GM21390 (cell line): Measurements from ENCODE around the gene FCN2.
A peak's percentile ranks its signal among the peaks of the same experiment; 100 is the strongest.

Source experiments
- ATAC-seq: cut with Tn5 transposase; IDR thresholded peaks from one replicate; pipeline ENCODE4 v1.9.1; 2021; ENCODE audit not compliant: unreplicated experiment

Gene FCN2

DNA sequence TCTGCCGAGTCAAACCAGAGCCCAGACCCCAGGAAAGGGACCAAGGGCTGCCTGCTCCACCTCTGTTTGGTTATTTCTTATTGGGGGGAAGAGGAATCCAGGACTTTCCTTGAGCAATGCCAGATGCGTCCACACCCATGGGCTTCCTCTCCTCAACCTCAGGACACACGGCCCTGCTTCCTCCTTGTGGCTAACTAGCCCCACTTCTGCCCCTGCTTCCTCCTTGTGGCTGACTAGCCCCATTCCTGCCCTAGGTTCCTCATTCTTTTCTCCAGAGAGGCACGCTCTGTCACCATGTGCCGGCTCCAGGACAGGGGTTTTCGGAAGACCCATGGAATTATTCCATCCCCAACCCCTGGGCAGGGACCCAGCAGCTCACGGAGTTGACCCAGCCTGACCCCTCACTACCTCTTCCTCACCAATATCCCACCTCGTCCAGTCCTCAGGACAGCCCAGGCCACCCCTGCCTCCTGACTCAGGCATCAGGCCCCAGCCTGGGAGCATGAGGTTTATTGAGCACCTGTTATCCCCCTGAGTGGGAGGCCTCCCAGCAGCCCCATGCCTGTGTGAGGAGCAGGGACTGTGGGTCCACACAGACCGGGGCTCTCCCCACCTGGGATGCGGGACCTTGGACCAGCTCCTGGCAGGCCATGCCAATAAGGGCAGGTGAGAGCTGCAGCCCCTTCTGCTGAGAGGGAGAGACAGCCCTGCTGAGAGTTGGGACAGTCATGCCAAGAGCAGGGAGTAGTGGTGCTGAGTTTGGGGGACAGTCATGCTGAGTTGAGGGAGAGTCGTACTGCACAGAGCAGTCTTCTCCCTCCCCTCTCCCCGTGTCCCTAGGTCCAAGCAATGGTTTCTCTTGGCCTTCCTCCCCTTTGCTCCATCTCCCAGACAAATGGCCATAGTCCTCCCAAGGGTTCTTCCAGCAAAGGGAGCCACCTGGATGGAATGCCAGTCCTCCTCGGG lies 48.9 kb downstream of the FCN2 start:
- ATAC-seq: no peak

DNA sequence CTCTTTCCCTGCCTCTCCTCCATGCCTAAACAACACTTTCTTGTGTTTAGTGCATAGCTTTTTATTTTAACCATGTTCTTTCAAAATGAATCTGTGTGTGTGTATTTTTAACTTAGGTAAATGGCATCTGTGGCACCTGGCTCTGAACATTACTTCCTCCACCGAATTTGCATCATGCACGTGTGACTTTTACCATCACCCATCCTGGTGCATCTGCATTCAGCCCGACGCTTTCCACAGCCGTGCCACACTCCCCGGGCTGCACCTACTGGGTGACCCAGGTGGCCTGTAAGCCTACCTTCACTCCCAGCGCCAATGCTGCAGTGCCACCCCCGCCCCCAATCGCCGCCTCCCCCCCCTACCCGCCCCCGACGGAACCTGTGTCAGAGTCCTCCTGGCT lies 49.8 kb downstream of the FCN2 start:
- peak; percentile 52 for ATAC-seq

DNA sequence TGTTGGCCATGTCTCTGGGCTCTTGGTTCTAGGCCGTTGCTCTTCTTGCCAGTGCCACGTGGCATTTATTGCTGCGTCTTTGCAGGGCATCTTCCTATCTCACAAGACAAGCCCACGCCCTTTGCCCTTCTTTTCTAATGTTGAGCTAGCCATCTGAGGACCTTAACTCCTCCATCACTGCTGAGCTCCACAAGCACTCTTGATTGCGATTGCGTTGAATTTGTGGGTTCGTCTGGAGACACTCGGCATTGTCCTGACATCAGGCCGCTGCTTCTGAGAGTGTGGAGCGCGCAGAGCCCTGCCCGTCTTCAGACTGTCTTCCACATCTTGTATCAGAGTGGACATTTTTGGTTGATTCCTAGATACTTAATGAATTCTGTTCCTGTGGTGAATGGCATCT lies 51.6 kb downstream of the FCN2 start:
- no peak for ATAC-seq

DNA sequence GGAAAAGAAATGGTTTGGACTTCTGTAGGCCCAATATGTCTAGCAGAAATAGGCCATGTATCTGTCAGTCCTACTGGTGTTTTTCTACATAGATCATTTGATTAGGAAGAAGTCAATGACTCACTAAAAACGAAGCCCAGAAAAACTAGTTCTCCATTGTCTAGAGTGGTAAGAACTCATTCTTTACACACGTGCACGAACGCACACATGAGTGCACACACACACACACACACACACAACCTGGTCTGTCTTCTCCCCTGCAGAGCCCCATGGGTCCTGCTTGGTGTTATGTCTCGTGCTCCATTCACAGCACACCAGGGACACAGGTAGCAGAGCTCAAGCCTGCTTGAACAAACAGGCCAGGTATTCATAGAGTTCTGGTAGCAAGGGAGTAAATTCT lies 52.0 kb downstream of the FCN2 start:
- no peak for ATAC-seq

DNA sequence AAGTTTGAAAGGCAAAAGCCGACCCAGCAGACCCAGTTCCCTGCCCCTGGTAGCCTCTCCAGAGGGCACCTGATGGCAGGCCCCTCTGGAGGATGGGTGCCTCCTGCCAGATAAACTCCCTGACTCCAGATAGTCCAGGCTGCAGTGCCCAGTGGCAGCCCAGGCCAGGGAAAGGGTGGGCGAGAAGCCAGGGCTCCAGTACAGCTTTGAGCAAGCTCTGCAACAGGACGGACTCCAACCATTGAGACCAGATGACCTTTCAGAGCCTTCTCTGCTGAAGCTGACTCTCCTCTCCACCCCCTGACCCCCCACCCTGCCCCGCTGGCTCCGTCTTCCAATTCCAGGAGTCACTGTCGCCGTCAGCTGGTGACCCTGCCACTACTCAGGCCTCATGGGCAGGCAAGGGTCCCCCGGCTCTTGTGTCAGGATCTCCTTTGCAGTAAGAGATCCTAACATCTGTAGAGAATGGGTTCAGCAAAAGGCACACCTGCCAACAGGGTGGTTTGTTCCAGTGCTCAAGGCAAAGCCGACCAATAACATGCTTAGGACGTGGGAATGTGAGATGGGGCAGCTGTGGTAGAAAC lies 52.6 kb downstream of the FCN2 start:
- no peak for ATAC-seq

DNA sequence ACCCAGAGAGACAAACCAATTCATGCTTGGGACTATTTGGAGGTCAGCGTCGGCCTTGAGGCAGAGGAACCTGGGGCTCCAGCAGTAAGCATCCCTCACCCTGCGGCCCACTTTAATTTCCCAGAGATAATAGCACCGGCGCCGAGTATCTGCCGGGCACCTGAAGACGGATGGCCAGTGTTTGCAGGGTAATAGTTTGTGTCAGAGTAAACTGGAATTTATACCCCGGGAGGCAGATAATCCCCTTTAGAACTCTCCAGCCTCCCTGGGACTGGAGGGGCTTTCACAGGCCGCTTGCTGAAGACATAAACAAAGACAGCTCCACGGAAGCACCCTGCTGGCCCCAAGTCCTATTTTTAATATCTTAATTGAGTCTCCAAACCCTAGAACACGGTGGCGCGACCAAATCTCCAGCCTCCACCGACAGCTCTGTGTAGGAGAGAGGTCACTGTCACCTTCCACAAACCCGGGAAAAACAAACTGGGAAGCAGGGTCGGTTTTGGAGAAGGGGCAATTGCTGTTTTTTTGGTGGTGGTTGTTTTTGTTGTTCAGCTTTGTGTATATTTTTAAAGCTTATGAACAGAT lies 54.5 kb downstream of the FCN2 start:
- no peak for ATAC-seq

DNA sequence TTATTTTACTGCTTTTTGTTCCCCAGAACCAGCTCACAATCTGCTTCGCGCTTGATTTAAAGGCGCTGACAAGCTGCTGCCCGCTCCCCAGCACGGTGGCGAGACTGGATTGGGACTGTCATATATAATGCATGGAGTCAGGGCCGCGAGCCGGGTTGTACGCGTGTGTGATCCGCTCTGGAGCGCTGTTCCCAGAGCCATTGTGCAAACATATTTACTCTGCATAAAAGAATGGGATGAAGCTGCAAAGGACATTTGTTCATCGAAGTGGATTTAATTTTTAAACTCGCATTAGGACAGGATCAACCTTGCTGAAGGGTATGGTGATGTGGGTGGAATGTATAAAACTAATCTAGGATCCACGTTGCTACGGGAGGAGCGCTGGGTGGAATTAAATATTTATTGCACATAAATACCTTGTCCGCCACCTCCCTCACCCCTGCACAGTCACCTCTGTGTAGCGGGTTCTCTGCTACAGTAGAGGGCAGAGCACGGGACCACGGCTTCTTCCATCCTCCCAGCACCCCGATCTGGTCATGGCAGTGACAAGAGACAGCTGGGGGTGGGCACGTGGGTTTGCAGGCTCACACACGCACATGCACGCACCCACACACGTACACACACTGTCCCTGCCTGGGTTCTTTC lies 55.2 kb downstream of the FCN2 start:
- no peak for ATAC-seq

DNA sequence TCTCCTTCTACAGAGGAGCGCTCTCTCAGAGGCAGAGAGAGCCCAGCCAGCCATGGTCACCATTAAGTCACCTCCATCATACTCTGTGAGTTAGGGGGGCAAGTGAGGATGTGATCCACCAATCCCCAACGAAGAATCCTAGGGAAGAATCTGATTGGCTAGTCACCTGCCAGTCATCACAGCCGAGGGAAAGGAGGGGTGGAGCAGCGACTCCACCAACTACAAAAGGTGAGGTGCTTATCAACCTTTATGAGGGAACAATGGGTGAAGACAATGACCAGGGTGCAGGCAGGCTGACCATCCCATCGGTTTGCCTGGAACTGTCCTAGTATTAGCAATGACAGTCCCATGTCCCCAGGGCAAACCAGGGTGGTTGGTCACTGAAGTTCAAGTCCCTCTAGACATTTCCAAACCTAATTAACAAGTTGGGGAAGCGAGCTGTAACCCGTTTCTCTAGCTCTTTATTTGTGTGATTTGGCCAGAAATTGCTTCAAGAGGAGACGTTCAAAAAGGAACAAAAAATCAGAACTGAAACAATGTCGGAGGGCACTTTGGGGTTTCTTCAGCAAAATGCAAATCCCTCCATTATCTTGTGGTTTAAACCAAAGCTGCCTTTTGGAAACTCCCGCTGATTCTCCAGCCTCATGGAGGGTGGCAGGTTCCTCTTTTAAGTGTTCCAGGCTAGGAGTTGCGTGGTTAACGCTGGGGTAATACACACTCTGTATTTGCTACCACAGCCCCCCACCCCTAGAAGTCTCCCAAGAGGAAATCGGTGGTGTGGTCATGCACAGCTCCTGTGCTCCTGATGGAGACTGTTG lies 55.9 kb downstream of the FCN2 start:
- ATAC-seq: no peak
